ENCODE measurements around the gene ANKRD45. TPM values are rescaled to one million over a fixed set of nuclear protein-coding genes. Genes with fewer than 3 reads are reported as not detected.
"Not testable (repeated sequence)": the region's sequence is repeated elsewhere in the genome, so short reads cannot be mapped to it uniquely, and the experiment has no call there.

ANKRD45 gene
- total and polyA plus RNA-seq, 5 donors from 2014 or later = not detected

GRCh38 chr1:173568483-173568882 is 101.2 kb downstream of the ANKRD45 start:
- Histone ChIP-seq H3K4me3 (ENCODE audit: low read depth, low read length) (no peak overlapping the region), H3K4me1 (ENCODE audit: control insufficient read depth, insufficient read depth, low read length, poor library complexity, severe bottlenecking) (no peaks in the 10 kb centered on the region), H3K27ac (ENCODE audit: insufficient read depth, low read length, poor library complexity, severe bottlenecking) (no peak overlapping the region), H3K27me3 (ENCODE audit: control insufficient read depth, insufficient read depth, low read length) (peaks cover 8% of the 10 kb centered on the region), H3K9me3 (ENCODE audit: control insufficient read depth in 2 of 2, low read length in 2 of 2) (peaks cover 0 to 5% of the 10 kb centered on the region in 2 experiments), H3K36me3 (ENCODE audit: control insufficient read depth, insufficient read depth, low read length) (no peaks in the 10 kb centered on the region)
- H3K27ac Mint-ChIP-seq = no peak overlapping the region
- no peaks in the 10 kb centered on the region for H3K36me3 Mint-ChIP-seq
- peaks cover 34% of the 10 kb centered on the region for H3K27me3 Mint-ChIP-seq
- DNase-seq = no peak
- peaks cover 0 to 1% (median 0%) of the 10 kb centered on the region in 4 donors for H3K4me1 Mint-ChIP-seq
- no peak overlapping the region for H3K4me3 Mint-ChIP-seq
- no peak for ATAC-seq (ENCODE audit: low read depth in 2 of 2)
- peaks cover 0 to 21% (median 6%) of the 10 kb centered on the region in 7 donors for H3K9me3 Mint-ChIP-seq

- not testable (repeated sequence) for H3K36me3 Mint-ChIP-seq; H3K27ac Mint-ChIP-seq; H3K4me3 ChIP-seq (ENCODE audit: low read depth, low read length); H3K4me3 Mint-ChIP-seq; DNase-seq; H3K9me3 ChIP-seq (ENCODE audit: control insufficient read depth in 2 of 2, low read length in 2 of 2); H3K36me3 ChIP-seq (ENCODE audit: control insufficient read depth, insufficient read depth, low read length); H3K4me1 Mint-ChIP-seq; H3K4me1 ChIP-seq (ENCODE audit: control insufficient read depth, insufficient read depth, low read length, poor library complexity, severe bottlenecking); ATAC-seq (ENCODE audit: low read depth in 2 of 2); H3K27me3 ChIP-seq (ENCODE audit: control insufficient read depth, insufficient read depth, low read length); H3K27ac ChIP-seq (ENCODE audit: insufficient read depth, low read length, poor library complexity, severe bottlenecking)
- Mint-ChIP-seq H3K27me3 (peaks cover 18% of the 10 kb centered on the region), H3K9me3 (peaks cover 0 to 21% (median 7%) of the 10 kb centered on the region in 7 donors)
These were observed 105.8 kb downstream of the ANKRD45 start for GRCh38 chr1:173563846-173564245.

- peaks cover 0 to 5% of the 10 kb centered on the region in 2 experiments for H3K9me3 ChIP-seq (ENCODE audit: control insufficient read depth in 2 of 2, low read length in 2 of 2)
- no peak for ATAC-seq (ENCODE audit: low read depth in 2 of 2)
- H3K36me3 ChIP-seq (ENCODE audit: control insufficient read depth, insufficient read depth, low read length) = no peaks in the 10 kb centered on the region
- Mint-ChIP-seq H3K36me3 (no peaks in the 10 kb centered on the region), H3K27me3 (peaks cover 10% of the 10 kb centered on the region), H3K27ac (no peak overlapping the region), H3K4me3 (no peak overlapping the region), H3K9me3 (peaks cover 0 to 12% (median 4%) of the 10 kb centered on the region in 7 donors), H3K4me1 (peaks cover 0 to 8% (median 0%) of the 10 kb centered on the region in 4 donors)
- no peaks in the 10 kb centered on the region for H3K4me1 ChIP-seq (ENCODE audit: control insufficient read depth, insufficient read depth, low read length, poor library complexity, severe bottlenecking)
- H3K4me3 ChIP-seq (ENCODE audit: low read depth, low read length) = no peak overlapping the region
- no peak overlapping the region for H3K27ac ChIP-seq (ENCODE audit: insufficient read depth, low read length, poor library complexity, severe bottlenecking)
- DNase-seq = no peak
- H3K27me3 ChIP-seq (ENCODE audit: control insufficient read depth, insufficient read depth, low read length) = peaks cover 8% of the 10 kb centered on the region
These were observed 106.8 kb downstream of the ANKRD45 start for GRCh38 chr1:173562813-173563212.

GRCh38 chr1:173561263-173561662 is 108.4 kb downstream of the ANKRD45 start:
- ATAC-seq (ENCODE audit: low read depth in 2 of 2) = no peak
- Histone ChIP-seq H3K9me3 (ENCODE audit: control insufficient read depth in 2 of 2, low read length in 2 of 2) (no peaks in the 10 kb centered on the region), H3K4me3 (ENCODE audit: low read depth, low read length) (no peak overlapping the region), H3K36me3 (ENCODE audit: control insufficient read depth, insufficient read depth, low read length) (no peaks in the 10 kb centered on the region), H3K4me1 (ENCODE audit: control insufficient read depth, insufficient read depth, low read length, poor library complexity, severe bottlenecking) (no peaks in the 10 kb centered on the region), H3K27ac (ENCODE audit: insufficient read depth, low read length, poor library complexity, severe bottlenecking) (no peak overlapping the region), H3K27me3 (ENCODE audit: control insufficient read depth, insufficient read depth, low read length) (peaks cover 5% of the 10 kb centered on the region)
- Mint-ChIP-seq H3K4me1 (peaks cover 0 to 8% (median 0%) of the 10 kb centered on the region in 4 donors), H3K27me3 (peaks cover 2% of the 10 kb centered on the region), H3K36me3 (no peaks in the 10 kb centered on the region), H3K4me3 (no peak overlapping the region), H3K9me3 (peaks cover 0 to 7% (median 0%) of the 10 kb centered on the region in 7 donors), H3K27ac (peak overlapping the region in 2 of 3 donors; percentile 39 to 60)
- DNase-seq = no peak

- Mint-ChIP-seq H3K9me3 (peaks cover 0 to 6% (median 0%) of the 10 kb centered on the region in 7 donors), H3K27me3 (no peaks in the 10 kb centered on the region), H3K27ac (peak overlapping the region in 1 of 3 donors; percentile 50), H3K36me3 (no peaks in the 10 kb centered on the region), H3K4me1 (peaks cover 0 to 8% (median 0%) of the 10 kb centered on the region in 4 donors), H3K4me3 (no peak overlapping the region)
- H3K27ac ChIP-seq (ENCODE audit: insufficient read depth, low read length, poor library complexity, severe bottlenecking) = no peak overlapping the region
- ATAC-seq (ENCODE audit: low read depth in 2 of 2) (no peak), DNase-seq (no peak)
- no peaks in the 10 kb centered on the region for H3K36me3 ChIP-seq (ENCODE audit: control insufficient read depth, insufficient read depth, low read length)
- peaks cover 5% of the 10 kb centered on the region for H3K27me3 ChIP-seq (ENCODE audit: control insufficient read depth, insufficient read depth, low read length)
- no peaks in the 10 kb centered on the region for H3K9me3 ChIP-seq (ENCODE audit: control insufficient read depth in 2 of 2, low read length in 2 of 2)
- no peaks in the 10 kb centered on the region for H3K4me1 ChIP-seq (ENCODE audit: control insufficient read depth, insufficient read depth, low read length, poor library complexity, severe bottlenecking)
- no peak overlapping the region for H3K4me3 ChIP-seq (ENCODE audit: low read depth, low read length)
These were observed 109.3 kb downstream of the ANKRD45 start for GRCh38 chr1:173560285-173560880.

Other genes with a start within 250 kb of the ANKRD45 start
- gene PRDX6, start 192.5 kb downstream of the ANKRD45 start, total RNA-seq = 75.6 TPM
- gene PRDX6, start 192.5 kb downstream of the ANKRD45 start, polyA plus RNA-seq = 100 to 1,000 TPM in 3 of 4 donors, 10 to 100 TPM in 1; 93.3 to 166 (median 141) TPM
- gene SLC9C2, start 66.8 kb downstream of the ANKRD45 start, total RNA-seq = not detected
- not detected for gene SLC9C2, start 66.8 kb downstream of the ANKRD45 start, polyA plus RNA-seq
- not detected for gene TEX50, start 34.5 kb downstream of the ANKRD45 start, total RNA-seq
- not detected for gene TEX50, start 34.5 kb downstream of the ANKRD45 start, polyA plus RNA-seq
- gene KLHL20, start 45.1 kb upstream of the ANKRD45 start, total RNA-seq = 27.9 TPM
- 10 to 100 TPM; 19.0 to 30.6 (median 22.1) TPM for gene KLHL20, start 45.1 kb upstream of the ANKRD45 start, polyA plus RNA-seq
- gene DARS2, start 154.8 kb upstream of the ANKRD45 start, total RNA-seq = 4.8 TPM
- gene DARS2, start 154.8 kb upstream of the ANKRD45 start, polyA plus RNA-seq = 10 to 100 TPM in 1 of 4 donors, 1 to 10 TPM in 3; 8.9 to 12.5 (median 9.3) TPM
- gene CENPL, start 155.0 kb upstream of the ANKRD45 start, total RNA-seq = 10.2 TPM
- 10 to 100 TPM in 1 of 4 donors, 1 to 10 TPM in 3; 6.7 to 10.0 (median 8.0) TPM for gene CENPL, start 155.0 kb upstream of the ANKRD45 start, polyA plus RNA-seq
- 511 TPM for gene GAS5, start 198.1 kb upstream of the ANKRD45 start, total RNA-seq
- gene GAS5, start 198.1 kb upstream of the ANKRD45 start, polyA plus RNA-seq = 100 to 1,000 TPM; 279 to 452 (median 362) TPM
- gene ZBTB37, start 198.5 kb upstream of the ANKRD45 start, total RNA-seq = 20.3 TPM
- 1 to 10 TPM in 2 of 4 donors, under 1 TPM in 2; 0.78 to 1.8 (median 0.97) TPM for gene ZBTB37, start 198.5 kb upstream of the ANKRD45 start, polyA plus RNA-seq
- gene SERPINC1, start 247.5 kb upstream of the ANKRD45 start, total RNA-seq = not detected
- gene SERPINC1, start 247.5 kb upstream of the ANKRD45 start, polyA plus RNA-seq = not detected

All from CD4-positive, CD25-positive, alpha-beta regulatory T cell (primary cell).